HPDE6-E6E7 (cell line): ENCODE data around the gene CDH23.

Experiments
- DNase-seq: peaks from one replicate; pipeline ENCODE4 v3.0.0; 2011; ENCODE audit warnings: missing footprints; ENCODE audit errors: extremely low spot score

Gene CDH23

DNA sequence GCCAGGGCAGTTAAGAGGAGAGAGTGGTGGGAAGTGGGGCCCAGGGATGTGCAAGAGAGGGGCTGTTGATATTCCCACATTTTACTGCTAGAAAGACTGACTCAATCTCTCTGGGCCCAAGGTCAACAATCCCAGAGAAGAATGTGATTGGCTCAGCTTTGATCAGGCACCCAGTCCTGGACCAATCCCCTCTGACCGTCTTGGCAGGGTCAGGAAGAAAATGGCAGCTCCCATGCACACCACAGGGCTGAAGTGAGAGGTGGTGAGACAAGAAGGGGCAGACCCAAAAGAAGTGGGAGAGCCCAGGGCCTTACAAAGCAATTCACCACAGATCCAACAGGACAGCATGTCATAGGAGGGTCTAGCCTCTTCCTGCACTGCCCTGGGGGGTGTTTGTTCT is 326.1 kb downstream of the CDH23 start:
- no peak for DNase-seq

DNA sequence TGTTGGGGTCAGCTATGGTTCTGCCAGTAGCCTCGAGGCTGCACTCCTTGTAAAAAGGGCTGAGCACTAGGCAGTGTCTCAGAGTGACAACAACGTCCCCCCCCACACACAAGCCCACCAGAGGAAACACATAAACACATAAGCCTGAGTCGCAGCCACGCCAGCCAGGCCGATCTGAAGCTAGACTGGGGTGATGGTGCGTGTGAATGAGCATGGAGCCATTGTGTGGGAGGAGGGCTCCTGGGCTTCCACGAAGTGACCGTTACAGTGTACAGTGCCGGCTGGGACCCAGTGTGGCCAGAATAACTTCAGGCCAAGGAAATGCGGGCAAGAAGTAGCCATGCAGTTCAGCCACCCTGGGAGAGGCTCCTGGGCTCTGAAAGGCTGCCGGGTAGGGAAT is 326.6 kb downstream of the CDH23 start:
- DNase-seq: no peak

DNA sequence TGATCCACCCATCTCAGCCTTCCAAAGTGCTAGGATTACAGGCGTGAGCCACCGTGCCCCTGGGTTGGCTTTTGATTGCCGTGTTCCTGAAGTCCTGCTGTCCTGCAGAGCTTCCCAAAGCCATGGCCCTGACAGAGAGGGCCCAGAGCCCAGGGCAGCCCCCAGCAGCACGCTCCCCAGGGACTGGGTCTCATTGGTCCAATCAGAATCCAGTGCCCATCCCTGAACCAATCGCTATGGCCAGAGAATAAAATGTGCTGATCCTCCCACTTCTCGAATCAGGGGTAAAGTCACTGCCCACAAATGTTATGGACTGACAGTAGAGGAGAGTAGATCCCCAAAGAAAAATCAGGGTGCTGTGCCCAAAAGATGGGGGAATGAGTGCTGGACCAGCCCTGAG is 327.8 kb downstream of the CDH23 start:
- no peak for DNase-seq

DNA sequence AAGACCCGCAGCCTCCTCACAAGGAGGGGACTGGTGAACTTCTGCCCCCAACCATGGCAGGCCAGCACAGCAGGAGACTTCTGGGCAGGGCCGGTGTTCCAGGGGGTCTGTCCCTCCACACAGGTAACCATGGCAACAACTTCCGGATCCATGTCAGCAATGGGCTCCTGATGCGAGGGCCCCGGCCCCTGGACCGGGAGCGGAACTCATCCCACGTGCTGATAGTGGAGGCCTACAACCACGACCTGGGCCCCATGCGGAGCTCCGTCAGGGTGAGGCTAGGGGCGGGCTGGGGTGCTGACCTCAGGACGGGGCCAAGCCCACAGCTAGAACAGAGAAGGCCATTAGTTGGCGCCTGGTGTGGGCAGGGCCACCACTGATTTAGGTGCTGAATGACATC is 328.5 kb downstream of the CDH23 start:
- DNase-seq: no peak

DNA sequence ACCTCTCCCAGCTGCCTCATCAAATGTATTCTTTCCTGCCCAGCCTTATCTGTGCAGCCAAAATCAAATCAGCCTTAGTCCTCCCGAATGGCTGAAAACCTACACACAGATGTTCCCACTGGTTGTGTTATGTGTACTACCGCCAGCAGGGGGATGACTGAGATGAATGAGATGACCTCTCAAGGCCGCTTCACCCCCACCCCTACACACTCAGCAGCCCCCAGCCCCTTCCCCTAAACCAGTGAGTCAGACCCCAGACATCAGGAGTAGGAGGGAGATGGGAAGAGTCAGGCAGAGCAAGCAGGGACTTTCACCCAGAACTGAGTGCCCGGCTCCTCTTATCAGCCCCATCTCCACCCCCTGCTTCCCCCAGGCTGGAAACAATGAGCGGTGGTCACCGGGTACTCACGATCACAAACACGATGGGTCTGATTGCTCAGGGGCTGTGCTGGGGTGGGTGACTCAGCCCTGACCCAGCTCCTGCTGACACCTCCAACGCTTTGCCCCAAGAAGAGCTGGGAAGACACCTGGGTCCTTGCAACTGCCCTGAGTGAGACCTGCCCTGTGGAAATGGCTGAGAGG is 329.4 kb downstream of the CDH23 start:
- no peak for DNase-seq

DNA sequence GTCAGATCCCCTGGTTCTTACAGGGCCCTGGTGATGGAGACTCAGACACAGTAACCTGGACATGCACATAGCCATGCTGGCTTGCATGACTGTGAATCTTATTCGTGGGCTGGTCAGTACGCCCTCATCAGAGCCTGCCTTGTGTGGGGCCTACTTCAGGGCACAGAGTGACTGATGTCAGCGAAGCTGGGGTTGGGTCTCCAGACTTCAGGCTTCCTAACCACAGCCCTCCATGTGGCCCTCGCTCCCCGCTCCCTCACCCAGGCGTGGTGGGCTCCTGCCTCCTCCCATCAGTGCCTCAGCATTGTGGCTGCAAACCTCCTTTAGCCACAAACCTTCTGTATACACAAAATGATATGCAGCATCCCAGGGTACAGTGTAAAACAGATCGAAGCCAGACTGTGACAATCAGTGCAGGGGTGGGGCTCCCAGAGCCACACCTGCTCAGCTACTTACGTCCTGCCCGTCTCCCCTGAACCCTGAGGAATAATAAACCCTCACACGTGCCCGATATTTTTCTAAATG is 329.9 kb downstream of the CDH23 start:
- DNase-seq: no peak

DNA sequence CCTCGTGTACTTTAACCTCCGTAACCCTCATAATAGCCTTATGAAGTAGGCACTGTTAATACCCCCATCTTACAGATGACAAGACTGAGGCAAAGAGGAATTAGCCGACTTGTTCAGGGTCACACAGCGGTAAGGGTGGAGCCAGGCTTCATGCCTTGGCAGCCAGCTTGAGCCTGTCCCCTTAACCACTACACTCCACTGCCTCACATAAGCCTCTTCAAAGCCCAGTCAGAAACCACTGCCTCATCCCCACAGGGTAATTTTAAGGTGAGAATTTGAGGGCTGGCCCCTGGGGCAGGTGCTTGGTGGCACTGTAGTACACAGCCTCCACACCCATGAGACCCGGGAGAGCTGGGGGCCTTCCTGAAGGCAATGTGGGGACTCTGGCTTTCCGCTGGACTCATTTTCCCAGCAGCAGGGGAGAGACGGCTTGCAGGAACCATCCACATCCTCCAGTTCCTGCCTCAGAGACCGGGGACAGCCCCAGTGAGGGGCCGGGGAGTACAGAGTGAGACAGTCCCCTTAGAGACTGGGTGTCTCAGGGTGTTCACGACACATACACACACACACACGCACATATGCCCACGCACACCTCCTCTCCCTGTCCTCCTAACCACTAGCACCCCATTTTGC is 330.5 kb downstream of the CDH23 start:
- no peak for DNase-seq

DNA sequence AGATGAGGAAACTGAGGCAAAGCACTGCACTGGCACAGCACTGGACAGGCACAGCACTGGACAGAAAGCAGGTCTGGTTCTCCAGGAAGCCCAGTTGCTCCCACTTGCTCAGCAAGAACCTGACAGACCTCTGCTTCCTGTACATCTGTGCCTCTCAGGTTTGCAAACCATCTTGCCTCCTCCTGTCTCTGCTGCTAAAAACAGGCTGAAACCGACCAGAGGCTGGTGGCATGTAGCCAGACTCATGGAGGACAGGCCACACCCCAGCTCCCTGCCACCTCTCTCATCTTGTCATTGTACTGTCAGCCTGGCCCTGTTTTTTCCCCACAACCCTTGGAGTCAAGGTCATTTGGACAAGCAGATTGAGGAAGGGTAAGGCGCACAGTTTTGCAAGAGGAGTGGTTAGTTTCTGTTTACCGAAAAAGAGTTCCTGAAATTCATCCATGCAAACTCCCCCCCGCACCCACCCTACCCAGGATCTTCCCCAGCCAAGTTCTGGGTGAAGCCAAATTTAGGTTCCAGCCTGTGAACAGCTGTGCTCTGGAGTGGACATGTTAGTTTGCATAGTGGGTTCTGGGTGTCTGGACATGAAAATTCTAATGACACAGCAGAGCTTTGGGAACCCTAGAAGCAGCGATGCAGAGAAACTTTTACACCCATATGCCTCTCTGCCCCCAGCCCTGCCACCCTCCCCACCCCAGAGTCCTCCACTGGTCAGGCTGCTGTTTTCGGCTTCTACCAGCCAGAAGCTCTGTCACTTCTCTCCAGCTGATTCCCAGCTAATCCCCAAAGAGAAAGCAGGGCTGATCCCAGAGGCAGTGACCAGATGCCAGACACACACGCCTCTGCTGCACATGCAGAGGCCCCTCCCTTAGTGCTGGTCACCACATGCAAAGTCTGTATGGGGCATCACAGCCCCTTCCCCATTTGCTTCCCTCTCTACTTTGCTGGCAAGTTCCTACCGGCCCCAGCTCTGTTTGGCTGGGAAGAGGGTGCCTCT is 331.3 kb downstream of the CDH23 start:
- DNase-seq: no peak

DNA sequence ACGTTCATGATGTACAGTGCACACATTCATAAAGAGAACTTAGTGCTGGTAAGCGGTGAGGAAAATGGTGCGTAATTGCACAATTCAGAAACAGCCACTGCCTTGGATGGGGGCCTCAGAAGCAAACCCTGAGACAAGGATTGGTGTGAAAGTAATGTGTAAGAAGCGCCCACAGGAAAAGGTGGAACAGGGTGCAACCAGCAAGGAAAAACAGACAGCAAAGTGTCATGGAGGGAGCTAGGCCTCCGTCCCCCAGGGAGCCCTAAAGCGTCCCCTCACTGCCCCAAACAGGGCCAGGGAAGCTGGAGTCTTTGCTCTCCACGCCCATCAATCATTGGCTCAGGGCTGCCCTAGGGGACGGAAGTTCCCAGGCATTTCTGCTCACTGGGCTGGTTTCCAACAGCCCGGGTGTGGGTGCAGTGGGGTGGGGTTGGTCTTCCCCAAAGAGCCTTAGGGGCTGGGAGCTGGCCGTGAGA is 332.5 kb downstream of the CDH23 start:
- DNase-seq: peak; percentile 79

DNA sequence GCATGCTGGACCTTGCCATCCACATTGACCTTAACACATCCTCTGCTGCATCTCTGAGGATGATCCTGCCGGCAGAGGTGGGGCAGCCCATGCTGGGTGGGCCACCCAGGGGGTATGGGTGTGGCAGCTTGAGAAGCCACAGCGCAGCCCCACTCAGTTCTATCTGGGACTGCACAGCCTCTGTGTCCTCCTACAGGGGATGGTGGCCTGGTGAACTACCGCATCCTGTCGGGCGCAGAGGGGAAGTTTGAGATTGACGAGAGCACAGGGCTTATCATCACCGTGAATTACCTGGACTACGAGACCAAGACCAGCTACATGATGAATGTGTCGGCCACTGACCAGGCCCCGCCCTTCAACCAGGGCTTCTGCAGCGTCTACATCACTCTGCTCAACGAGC is 335.1 kb downstream of the CDH23 start:
- no peak for DNase-seq

DNA sequence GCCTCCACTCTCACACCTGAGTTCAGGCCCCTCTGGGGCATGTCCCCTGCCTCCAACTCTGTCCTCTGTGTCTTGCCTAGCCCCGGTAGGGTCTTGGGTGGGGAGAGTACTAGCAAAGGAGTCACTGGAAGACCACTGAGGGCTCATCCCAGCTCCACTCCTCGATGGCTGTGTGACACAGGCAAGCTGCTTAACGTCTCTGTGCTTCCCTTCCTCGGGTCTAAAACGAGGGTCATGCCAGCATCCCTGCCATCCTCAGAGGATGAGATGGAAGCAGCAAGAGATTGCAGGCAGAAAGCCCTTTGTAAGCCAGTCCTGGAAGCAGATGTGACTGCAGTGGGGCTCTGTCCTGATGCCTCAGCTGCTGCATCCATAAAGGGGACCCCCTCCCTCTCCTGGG is 338.1 kb downstream of the CDH23 start:
- no peak for DNase-seq

DNA sequence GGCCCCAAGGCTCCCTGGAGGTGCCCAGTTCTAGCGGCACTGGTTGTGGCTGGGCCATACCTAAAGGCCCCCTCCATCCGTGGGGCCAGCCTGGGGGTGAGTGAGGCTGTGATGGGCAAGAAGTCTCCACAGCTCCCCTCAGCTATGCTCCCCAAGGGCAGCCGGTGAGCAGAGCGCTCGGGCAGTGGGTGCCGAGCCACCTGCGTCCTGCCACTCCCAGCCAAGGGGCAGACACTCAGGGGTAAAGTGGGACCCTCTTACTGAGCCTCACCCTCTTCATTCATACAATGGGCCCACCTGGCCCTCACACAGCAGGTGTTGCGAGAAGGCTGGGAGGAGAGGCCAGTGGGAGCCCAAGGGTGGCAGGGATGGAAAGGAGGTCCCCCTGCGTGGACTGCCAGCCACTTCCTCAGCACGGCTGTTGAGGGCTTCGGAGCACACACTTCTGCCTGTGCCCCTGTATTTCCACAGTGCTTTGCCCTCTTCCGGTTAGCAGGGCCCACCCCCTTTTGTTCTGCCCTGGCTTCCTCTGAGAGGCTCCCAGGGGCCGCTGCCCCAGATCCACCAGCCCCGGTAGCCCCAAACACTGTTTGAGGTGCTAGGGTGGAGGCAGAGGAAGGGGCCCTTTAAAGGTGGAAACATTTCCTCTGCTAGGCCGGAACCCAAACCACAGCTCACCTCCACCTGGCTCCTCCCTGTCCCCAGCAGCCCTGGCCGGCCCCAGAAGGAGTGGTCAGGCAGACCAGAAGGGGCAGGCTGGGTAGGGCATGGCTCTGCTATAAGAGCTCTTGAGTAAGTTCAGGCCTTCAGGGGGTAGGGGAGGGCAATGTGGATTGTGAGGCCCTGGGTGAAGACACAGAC is 339.2 kb downstream of the CDH23 start:
- DNase-seq: no peak

DNA sequence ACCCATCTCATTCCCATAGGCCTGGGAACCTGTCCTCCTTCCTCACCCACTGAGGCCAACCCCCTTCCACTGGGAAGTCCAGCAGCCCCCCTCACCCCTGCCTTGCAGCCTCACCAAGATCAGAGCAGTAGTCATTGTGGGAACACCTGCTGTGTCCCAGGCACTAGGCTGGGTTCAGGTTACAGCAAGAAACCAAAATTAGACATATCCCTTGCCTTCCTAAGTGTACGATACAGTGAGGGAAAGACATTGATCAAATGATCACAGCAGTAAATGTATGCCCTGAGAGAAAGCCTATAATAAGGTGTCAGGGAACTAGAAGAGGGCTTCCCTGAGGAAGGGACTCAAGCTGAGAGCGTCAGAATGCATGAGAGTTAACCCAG is 339.8 kb downstream of the CDH23 start:
- DNase-seq: no peak

DNA sequence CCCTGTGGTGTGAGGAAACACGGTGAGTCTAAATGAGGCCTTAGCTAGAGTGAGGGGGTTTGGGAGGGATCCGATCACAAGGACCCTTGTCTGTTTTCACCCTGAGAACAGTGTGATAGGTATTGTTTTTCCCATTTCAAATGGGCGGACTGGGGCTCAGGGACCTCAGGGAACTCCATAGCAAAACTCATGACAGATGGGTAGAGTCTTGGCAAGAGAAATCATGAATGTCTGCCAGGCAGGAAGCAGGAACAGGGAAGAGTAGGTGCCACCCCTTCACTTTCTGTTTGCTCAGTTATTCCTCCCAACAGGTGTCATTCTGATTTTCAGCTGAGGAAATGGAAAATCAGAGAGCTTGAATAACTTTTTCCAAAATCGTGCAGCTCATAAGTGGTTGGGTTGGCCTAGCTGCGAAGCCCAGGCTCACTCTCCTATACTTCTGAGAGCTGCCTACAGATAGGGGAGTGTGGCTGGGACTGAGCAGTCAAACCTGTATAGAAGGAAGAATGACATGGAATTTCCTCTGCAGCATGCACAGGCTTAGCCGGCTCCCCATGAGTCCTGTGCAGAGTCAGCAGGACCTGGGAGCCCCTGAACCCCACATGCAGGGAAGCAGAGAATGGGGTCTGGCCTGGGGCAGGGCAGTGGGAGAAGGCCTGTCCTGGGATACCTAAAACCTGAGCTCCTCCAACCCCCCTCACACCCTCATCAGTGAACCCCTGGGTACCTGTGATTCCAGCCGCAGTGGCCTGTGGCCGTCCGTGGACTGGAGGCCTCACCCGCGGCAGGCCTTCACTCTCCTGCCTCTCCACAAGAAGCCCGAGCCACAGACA is 340.5 kb downstream of the CDH23 start:
- DNase-seq: no peak

DNA sequence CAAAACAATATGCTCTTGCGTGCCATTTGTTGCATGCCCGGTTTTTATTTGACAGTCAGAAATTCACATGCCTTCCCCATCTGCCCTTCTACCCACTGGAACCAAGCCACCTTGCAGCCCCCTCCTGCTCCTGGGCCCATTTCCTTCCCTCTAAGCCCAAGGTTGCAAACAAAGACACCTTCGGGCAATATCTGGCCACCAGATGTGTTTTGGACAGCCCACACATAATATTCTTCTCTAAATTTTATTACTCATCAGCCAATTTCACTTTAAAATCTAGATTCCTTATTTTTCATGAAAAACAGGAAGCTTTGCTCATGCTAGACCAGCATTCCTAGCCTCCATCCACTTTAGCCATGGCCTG is 341.1 kb downstream of the CDH23 start:
- no peak for DNase-seq

DNA sequence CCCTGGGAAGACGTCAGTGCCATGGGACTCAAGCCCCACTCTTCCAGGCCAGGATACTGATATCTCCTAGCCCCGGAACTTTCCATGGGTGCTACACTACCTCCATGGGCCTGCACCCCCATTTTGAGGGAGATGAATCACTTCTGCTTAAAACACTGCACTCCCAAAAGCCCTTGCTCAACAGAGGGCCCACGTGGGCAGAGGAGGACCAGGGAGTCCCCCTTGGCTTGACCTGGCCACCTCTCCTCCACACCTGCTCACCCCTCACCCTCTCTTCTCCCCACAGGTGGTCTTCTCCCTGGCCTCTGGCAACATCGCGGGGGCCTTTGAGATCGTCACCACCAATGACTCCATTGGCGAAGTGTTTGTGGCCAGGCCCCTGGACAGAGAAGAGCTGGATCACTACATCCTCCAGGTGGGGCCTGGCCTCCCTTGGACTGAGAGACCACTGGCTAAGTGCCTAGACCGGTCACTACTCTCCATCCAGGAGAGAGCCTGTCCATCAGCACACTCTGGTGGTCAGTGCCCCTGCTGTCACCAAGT is 342.7 kb downstream of the CDH23 start:
- DNase-seq: no peak

DNA sequence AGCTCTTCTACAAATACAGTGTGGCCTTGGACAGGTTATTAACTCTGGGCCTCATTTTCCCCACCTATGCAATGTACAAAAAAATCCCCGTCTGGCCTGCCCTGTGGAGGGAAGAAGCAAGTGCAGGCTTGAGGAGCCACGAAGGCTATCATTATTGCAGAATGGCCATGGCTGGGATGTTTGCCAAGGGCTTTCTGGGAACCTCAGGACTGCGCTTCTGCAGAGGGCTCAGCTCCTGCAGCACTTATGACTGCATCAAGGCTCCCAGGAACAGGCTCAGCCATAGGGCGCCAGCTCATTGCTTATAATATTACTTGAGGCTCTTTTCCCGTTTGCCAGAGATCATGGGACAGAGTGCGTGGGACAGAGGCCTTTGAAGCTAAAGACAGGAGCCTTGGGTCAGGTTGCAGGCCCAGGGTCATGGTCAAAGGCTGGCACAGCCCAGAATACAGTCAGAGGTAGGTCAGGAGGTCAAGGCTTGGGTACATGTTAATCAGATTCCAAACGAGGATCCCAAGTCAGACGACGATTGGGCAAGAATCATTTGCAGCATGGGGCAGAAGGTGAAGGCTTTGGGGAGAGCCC is 343.4 kb downstream of the CDH23 start:
- peak; percentile 63 for DNase-seq

DNA sequence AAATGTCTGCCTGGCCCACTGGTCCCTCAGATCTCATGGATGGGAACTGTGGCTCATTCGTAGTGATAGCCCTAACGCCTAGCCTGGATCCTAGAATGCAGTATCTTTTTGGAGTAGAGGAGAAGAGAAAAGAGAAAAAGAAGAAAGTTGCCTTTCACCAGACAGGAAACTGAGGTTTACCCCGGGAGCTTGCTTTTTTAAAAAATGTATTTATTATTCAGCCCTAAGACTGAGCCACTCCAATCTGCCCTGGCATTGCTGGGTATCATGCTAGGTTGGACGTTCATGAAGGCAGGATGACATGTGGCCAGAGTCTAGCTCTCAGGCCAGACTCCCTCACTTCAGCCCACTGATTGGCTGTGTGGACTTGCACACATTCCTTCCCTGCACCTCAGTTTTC is 344.3 kb downstream of the CDH23 start:
- DNase-seq: no peak

DNA sequence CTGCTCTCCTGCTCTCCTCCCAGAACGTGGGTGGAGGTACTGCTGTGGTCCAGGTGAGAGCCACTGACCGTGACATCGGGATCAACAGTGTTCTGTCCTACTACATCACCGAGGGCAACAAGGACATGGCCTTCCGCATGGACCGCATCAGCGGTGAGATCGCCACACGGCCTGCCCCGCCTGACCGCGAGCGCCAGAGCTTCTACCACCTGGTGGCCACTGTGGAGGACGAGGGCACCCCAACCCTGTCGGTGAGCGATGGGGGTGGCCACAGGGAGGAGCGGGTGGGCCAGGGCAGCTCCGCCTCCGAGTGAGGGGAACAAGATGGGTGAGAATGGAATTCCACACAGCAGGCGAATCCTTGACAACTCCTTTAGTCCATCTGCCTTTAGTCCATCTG is 345.0 kb downstream of the CDH23 start:
- DNase-seq: no peak
